Measurements from ENCODE around the gene FAM3C.

Gene FAM3C

GRCh38 chr7:121379930-121380329 lies 16.2 kb downstream of the FAM3C start:
- no peak for DNase-seq (ENCODE audit: low read depth)

GRCh38 chr7:121376979-121377378 lies 19.1 kb downstream of the FAM3C start:
- DNase-seq (ENCODE audit: low read depth): no peak

GRCh38 chr7:121373177-121373576 lies 22.9 kb downstream of the FAM3C start:
- DNase-seq (ENCODE audit: low read depth): no peak

DNA sequence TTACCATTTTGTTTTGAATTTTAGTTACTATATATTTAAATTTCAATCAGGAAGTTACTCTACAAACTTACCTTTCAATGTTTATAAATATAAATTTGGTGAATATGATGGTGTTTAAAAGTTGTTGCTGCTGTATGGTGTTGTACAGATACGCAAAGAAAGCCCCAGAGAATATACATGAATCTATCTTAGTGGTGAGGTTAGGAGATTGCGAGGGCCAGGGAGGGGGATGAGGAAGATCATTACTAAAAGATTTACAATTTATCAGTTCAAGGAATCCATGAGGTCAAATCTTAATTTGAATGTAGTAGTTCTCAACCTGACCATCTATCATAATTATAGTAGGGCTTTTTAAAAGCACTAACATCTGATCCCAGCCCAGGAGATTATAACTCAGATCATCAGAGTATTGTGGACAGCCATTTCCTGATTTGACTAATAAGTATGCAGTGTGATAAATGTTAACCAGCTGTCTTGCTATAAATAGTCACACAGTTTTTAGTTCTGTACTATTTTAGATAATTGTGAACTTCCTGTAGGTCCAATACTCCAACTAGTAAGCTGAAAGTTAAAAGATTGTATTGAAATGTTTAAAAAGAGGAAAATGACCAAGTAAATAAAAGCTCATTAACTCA lies 23.6 kb downstream of the FAM3C start:
- no peak for DNase-seq (ENCODE audit: low read depth)

- no peak for DNase-seq (ENCODE audit: low read depth)
Measured at GRCh38 chr7:121371883-121372282, 24.2 kb downstream of the FAM3C start.

DNA sequence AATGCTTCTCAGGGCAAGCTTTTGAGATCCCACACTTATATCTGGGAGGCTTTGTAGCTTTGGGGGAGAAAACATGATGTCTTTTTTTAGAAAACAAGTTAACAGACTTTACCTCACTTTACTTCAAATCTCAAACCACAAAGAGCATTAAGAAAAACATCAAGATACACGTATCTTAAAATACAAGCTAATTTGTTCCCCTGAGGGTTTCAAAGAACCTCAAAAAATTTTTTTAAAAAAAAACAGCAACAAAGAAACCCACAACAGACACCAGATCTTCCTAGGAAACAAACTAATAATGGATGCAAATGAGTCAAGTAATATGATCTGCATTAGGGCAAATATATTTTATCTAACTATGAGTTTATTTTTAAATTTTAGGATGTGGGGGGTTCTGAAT lies 24.7 kb downstream of the FAM3C start:
- DNase-seq (ENCODE audit: low read depth): no peak

DNA sequence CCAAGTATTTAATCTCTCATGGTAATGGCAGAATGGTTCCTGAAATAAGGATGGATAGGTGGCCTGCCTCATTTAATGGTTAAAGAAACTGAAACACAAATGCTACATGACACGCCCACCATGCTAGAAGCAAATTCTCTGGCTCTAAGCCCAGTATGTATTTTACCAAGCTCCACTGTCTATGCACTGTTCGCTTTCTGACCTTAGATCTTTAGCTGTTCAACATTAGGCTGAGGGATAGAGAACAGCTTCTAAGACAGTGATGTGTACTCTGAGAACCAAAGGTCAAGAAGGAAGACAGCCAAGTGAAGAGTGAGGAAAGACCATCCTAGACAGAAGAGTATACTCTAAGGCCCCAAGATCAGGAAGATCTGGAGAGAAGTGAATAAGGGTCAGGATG lies 26.6 kb downstream of the FAM3C start:
- no peak for DNase-seq (ENCODE audit: low read depth)

DNA sequence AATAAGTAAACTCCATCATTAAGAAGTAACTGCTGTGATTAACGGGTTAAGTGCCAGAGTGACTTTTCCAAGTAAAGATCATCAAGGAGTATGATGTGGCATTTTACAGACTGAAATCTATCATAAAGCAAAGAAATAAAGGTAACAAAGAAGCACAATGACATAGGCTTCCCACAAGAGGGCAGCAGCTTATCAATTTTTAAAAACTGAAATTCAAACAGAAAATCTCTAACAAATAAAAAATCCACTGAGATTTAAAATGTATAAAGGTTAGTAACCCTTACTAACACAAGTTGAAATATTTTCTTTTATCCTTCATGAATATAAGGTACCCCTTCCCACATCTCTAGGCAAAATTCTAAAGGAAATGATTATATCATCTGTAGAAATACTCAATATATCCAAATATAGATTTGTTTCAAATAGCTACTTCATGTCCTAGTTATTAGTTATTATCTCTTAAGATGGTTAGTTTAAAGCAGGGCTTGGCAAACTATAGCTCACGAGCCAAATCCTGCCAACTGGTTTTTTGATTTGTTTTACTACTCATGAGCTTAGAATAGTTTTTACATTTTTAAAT lies 29.2 kb downstream of the FAM3C start:
- DNase-seq (ENCODE audit: low read depth): no peak

GRCh38 chr7:121360564-121360963 lies 35.5 kb downstream of the FAM3C start:
- DNase-seq (ENCODE audit: low read depth): no peak

DNA sequence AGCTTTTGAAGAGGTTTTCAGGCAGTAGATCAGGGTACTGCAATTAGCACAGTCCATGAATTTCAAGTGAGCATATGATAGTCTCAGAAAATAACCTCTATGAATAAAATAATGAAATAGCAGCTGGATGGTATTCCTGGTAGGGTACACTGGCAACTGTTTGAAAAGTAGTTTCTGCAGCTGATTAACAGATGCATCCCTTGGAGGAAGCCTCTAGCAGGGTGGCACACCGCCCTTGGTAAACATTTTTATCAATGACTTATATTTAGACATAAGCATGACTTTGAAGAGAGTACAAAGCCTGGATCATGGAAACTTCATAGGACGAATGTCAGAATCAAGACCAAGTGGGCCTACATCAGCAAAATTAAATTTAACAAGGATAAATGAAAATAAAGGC lies 40.5 kb downstream of the FAM3C start:
- no peak for DNase-seq (ENCODE audit: low read depth)

DNA sequence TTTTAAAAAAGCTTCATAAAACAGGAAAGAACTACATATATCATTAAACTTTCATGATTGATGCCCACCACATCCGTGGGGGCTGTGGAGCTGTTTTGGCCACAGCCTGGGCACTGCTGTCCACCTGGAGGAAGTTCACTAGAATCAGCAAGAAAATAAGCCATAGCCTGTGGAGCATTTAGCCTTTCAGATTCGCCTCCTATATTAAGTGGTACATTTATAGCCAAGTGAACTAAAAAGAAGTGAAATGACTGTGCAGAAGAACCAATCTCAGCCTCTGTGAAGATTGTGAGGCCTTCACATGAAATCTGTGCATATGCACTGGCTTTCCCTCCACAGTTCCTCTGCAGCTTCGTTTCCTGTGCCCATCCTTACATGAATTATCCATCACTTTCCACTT lies 43.8 kb downstream of the FAM3C start:
- no peak for DNase-seq (ENCODE audit: low read depth)

- no peak for DNase-seq (ENCODE audit: low read depth)
Measured at GRCh38 chr7:121351682-121352081, 44.4 kb downstream of the FAM3C start.

DNA sequence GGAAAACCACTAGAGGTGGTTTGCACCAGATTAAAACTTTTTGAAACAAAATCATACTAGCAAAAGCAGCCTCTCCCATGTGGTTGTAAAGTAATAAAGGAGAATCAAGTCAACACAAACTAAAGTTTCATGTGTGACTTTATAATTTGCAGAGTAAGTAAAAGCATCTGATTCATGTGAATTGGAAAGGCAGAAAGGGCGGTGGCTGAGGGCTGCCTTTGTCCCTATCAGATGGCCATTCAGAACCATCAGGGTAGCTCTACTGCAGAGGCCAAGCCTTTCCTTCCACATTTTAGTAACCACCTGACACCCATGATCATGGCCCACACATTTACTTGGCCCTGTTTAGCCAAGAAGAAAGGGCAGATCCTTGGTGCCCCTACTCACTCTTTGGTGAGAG lies 51.6 kb downstream of the FAM3C start:
- no peak for DNase-seq (ENCODE audit: low read depth)

DNA sequence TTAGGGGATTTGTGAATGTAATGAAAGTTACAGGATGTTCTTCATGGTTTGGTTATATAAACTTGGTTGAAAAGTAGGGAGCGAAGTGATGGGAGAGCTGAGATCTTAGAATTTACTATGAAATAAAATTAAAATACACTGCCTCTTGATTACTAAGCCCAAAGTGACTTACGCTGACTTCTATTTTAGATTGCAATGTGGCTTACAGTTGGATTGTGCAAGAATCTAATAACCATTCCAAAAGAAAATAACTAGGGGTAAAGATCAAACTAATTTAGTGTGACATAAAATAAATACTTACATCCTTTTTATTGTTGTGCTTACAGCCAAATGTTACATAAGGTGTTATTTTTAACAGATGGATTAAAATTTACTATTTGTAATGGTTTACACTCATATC lies 52.0 kb downstream of the FAM3C start:
- DNase-seq (ENCODE audit: low read depth): no peak

- no peak for DNase-seq (ENCODE audit: low read depth)
Measured at GRCh38 chr7:121343302-121343701, 52.8 kb downstream of the FAM3C start.

GRCh38 chr7:121342631-121343030 lies 53.5 kb downstream of the FAM3C start:
- DNase-seq (ENCODE audit: low read depth): no peak

DNA sequence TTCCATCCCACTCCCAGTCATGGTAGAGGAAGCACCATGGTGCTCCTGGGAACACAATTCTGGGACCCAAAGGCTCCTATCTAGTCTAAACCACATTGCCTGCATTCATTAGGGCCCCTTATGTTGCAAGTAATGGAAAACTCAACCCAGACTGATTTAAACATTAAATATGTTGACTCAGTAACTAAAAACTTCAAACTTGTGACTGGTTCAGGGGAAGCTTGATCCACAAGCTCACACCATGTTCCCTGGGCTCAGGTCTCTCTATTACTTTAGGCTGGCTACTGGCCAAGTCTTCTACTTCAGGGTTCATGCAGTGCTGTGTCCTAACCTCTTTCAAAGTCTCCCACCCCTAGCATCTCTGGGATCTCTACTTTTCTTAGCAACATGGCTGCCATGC lies 54.2 kb downstream of the FAM3C start:
- DNase-seq (ENCODE audit: low read depth): no peak

- DNase-seq (ENCODE audit: low read depth): no peak
Measured at GRCh38 chr7:121339082-121339481, 57.0 kb downstream of the FAM3C start.

DNA sequence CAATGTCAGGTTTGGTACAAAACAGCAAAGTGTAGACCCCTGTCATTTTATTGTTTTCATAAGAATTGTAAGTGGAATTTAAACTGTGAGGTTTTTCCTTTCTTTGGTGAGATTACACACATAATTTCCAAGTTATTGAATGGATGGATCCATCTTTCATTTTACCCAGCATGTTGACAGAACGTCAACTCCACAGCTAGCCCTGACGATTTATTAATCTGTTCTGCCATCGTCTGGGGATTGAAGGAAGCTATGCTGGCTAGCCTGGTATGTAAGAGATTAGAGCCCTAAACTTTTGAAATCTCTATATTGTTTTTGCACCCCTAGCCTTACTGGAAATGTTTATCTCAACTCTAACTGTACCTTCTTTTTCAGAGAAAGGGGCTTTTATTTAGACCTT lies 58.7 kb downstream of the FAM3C start:
- no peak for DNase-seq (ENCODE audit: low read depth)

- DNase-seq (ENCODE audit: low read depth): no peak
Measured at GRCh38 chr7:121336579-121336978, 59.5 kb downstream of the FAM3C start.

DNA sequence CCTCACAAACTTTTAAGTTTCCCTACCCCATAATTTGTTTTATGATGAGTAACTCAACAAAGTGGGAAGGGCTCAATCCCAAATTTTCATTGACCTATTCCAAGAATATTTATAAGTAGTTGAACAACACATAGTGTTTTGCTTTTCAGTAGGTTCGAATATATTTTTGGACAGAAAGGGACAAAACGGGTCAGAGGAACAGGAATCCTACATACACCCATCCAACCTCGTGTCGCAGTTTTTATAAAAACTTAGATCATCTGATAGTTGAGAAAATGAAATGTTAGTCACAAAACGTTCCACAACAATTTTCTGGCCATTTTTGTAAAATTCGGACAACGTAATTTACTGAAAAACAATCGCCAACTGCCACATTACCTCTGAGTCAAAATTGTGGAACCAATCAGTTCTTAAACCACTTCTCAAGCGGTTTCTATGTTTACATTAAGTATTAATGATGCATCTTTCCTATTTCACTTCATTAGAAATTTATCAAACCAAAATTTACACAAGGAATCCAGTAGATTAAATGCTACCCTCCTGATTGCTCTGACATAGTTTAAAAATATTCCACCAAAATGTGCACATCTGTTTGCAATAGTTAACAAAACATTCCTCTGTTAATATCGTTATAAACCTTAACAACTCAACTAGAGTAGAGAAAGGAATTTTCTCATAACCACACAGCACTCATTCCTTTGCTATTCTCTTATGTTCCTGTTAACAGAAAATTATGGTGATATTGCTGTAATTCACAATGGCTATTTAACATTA lies 61.0 kb downstream of the FAM3C start:
- no peak for DNase-seq (ENCODE audit: low read depth)

DNA sequence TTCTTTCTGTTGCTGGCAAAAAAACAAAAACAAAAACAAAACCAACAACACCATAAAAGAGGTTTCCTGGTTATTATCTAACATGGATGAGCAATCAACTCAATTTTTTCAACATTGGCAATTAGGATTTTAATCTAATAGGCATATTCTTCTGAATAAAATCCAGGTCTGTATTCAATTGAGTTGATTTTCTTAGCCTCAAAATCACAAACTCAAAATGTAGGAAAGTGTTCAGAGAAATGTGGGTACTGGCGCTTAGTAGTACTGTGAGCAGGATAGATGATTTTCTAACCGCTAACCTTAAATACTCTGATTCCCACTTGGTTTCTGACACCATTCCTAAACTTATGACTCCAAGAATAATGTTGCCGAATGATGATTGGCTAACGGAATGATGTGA lies 61.7 kb downstream of the FAM3C start:
- DNase-seq (ENCODE audit: low read depth): no peak

DNA sequence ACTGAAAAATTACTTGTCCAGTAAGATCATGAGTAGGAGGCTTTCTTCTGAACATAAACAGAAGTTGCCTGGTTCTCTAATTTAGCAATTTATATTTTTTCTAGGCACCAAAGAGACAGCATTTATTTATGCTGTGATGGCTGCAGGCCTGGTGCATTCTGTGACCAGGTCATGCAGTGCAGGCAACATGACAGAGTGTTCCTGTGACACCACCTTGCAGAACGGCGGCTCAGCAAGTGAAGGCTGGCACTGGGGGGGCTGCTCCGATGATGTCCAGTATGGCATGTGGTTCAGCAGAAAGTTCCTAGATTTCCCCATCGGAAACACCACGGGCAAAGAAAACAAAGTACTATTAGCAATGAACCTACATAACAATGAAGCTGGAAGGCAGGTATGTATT lies 64.5 kb downstream of the FAM3C start:
- DNase-seq (ENCODE audit: low read depth): no peak

DNA sequence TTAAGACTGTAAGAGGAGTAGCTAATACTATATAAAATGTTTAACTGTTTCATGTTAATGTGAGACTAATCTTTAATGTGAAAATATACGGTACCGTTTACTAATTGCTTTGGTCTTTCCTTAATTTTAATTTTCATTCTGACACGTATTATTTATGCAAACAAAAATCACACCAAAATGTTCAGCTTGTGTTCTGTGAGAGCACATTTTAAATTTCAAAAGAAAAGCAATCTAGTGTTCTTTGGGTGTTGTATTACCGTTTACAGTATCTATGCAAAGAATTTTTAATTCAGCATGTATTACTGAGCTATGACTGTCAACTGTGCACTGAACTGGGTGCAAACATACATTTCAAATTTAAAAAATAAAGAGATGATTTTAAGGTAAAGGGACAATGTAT lies 65.1 kb downstream of the FAM3C start:
- DNase-seq (ENCODE audit: low read depth): no peak
